Spleen (tissue), 11 donors: ENCODE measurements around the gene TMC7. TPM values are rescaled to one million over a fixed set of nuclear protein-coding genes. Genes with fewer than 3 reads are reported as not detected.

ENCODE experiments used
- DNase-seq: peaks from one replicate; pipeline ENCODE4 v3.0.0-alpha.2; 2020
- H3K27ac ChIP-seq, 8 donors: fragments of 200-600 bp; sonication (generic) in 7 of 8; 1 replicate in 4 of 8; 2 replicates in 4 of 8; pipeline versions ENCODE4 v1.5.0 to v1.8.0; 2016 to 2021; ENCODE audit warnings: inconsistent platforms in 4 of 8, mild to moderate bottlenecking in 4 of 8, moderate library complexity in 1 of 8
- H3K27me3 ChIP-seq, 7 donors: fragments of 200-600 bp; sonication (generic) in 6 of 7; replicated peaks in 1 of 7; 1 replicate in 4 of 7; 2 replicates in 3 of 7; pipeline versions ENCODE4 v1.5.0 to v1.8.0; 2016 to 2021; ENCODE audit warnings: inconsistent platforms in 3 of 7, mild to moderate bottlenecking in 1 of 7
- H3K36me3 ChIP-seq, 6 donors: fragments of 200-600 bp; sonication (generic) in 5 of 6; 1 replicate in 4 of 6; 2 replicates in 2 of 6; pipeline versions ENCODE4 v1.5.0 to v1.8.0; 2016 to 2021; ENCODE audit warnings: inconsistent platforms in 2 of 6
- H3K4me1 ChIP-seq, 6 donors: fragments of 200-600 bp; sonication (generic) in 5 of 6; 1 replicate in 3 of 6; 2 replicates in 3 of 6; pipeline versions ENCODE4 v1.5.0 to v1.8.0; 2016 to 2021; ENCODE audit warnings: inconsistent platforms in 3 of 6
- H3K4me3 ChIP-seq, 8 donors: fragments of 200-600 bp; sonication (generic) in 7 of 8; 1 replicate in 4 of 8; 2 replicates in 4 of 8; pipeline versions ENCODE4 v1.5.0 to v1.8.0; 2016 to 2021; ENCODE audit warnings: inconsistent platforms in 4 of 8, mild to moderate bottlenecking in 4 of 8, moderate library complexity in 2 of 8
- H3K9me3 ChIP-seq, 8 donors: fragments of 200-600 bp; sonication (generic) in 7 of 8; 1 replicate in 4 of 8; 2 replicates in 4 of 8; pipeline versions ENCODE4 v1.5.0 to v1.8.0; 2016 to 2021; ENCODE audit warnings: inconsistent platforms in 4 of 8
- CTCF ChIP-seq, 11 experiments: fragments of 200-600 bp in 7 of 11; fragments of 450-650 bp in 4 of 11; sonication (generic) in 4 of 11; IDR thresholded peaks in 8 of 11; conservative IDR thresholded peaks in 3 of 11; 1 replicate in 7 of 11; 2 replicates in 4 of 11; pipeline versions ENCODE4 v1.4.0 to v1.8.0; 2016 to 2021; ENCODE audit warnings: antibody characterized with exemption in 11 of 11, inconsistent platforms in 4 of 11, mild to moderate bottlenecking in 1 of 11
- POLR2A ChIP-seq, 3 donors: fragments of 450-650 bp; IDR thresholded peaks; one replicate each; pipeline ENCODE4 v1.5.1; 2017; ENCODE audit warnings: antibody characterized with exemption in 3 of 3, mild to moderate bottlenecking in 1 of 3
- POLR2AphosphoS5 ChIP-seq, 3 donors: sonication (generic); formaldehyde crosslinking; IDR thresholded peaks; one replicate each; pipeline ENCODE4 v1.5.1; 2017; ENCODE audit warnings: antibody characterized with exemption in 3 of 3
- WGBS, 5 donors: extraction: QIAGEN DNeasy Blood & Tissue Kit in 3 of 5; methylation state at CpG; one replicate each; pipeline versions ENCODE4 v1.1.5 to v1.1.7; 2013 to 2018; 5-methylcytosine and 5-hydroxymethylcytosine counted together
- intact Hi-C: fragments of 100-400 bp; cut with DNase I; formaldehyde crosslinking; loops from one replicate; pipeline ENCODE4 v1.15.0; 2023; ENCODE audit warnings: low total_unique reads
- polyA plus RNA-seq, 3 donors: library from polyadenylated mRNA; stranded (reverse); fragments of 200-250 nt; gene quantifications; one replicate each; pipeline ENCODE4 v1.2.1, GENCODE V29; 2013
- total RNA-seq, 7 donors: library from RNA; depleted of rRNA in 3 of 7; stranded (reverse); fragments of >200 nt in 3 of 7; fragmentation: NEBNext Ultra II Directional in 4 of 7; extraction: Animal tissue kit (Norgen Biotek cat#: 25700) in 4 of 7; gene quantifications; one replicate each; pipeline versions ENCODE4 v1.1.0 to v1.2.1, GENCODE V29; 2016 to 2021
- donor health status: healthy with polysubstance abuse.
- donor health status: DM: no; HTN: no; CAD: no; lungs with moderate emphysema.
- donor health status: DM: no; HTN: no; CAD: no.
- donor health status: Bipolar disorder and iron deficiency.
- donor health status: healthy.
- donor health status: DM: no; HTN: no; CAD: no.
- donor health status: DM: yes; HTN: yes; CAD: no.

TMC7 gene
- total and polyA plus RNA-seq, 10 donors, result 0.15 to 0.60 (median 0.37) TPM

GRCh38 chr16:19014461-19014860 lies 30.7 kb downstream of the TMC7 start:
- Histone ChIP-seq H3K27ac (no peak overlapping the region), H3K27me3 (no peaks in the 10 kb centered on the region), H3K9me3 (peaks cover 0 to 12% (median 9%) of the 10 kb centered on the region in 8 donors), H3K4me3 (no peak overlapping the region), H3K36me3 (no peaks in the 10 kb centered on the region), H3K4me1 (no peaks in the 10 kb centered on the region)
- 44 to 62% (median 53%) methylated on average over 7 of the region's 7 CpGs for WGBS, 5 donors
- DNase-seq, result no peak
- intact Hi-C loops, result no loop called here
- TF ChIP-seq CTCF (IDR thresholded peaks at IDR 0.05 in 8 of 11, conservative IDR thresholded peaks at IDR 0.05 in 3 of 11) (no peak), POLR2AphosphoS5 (IDR thresholded peaks at IDR 0.05) (no peak), POLR2A (IDR thresholded peaks at IDR 0.05) (no peak)

- H3K4me1 ChIP-seq, result no peaks in the 10 kb centered on the region
- no peak for TF ChIP-seq POLR2A (IDR thresholded peaks at IDR 0.05)
- TF ChIP-seq CTCF (IDR thresholded peaks at IDR 0.05 in 8 of 11, conservative IDR thresholded peaks at IDR 0.05 in 3 of 11), result no peak
- no peak for TF ChIP-seq POLR2AphosphoS5 (IDR thresholded peaks at IDR 0.05)
- H3K9me3 ChIP-seq, result no peaks in the 10 kb centered on the region
- H3K36me3 ChIP-seq, result no peaks in the 10 kb centered on the region
- intact Hi-C loops, result no loop called here
- no peak overlapping the region for H3K27ac ChIP-seq
- no peak for DNase-seq
- no peaks in the 10 kb centered on the region for H3K27me3 ChIP-seq
- no peak overlapping the region for H3K4me3 ChIP-seq
Observed at GRCh38 chr16:19017179-19017578, 33.4 kb downstream of the TMC7 start.

GRCh38 chr16:19020689-19021088 lies 37.0 kb downstream of the TMC7 start:
- no peak overlapping the region for H3K27ac ChIP-seq
- H3K36me3 ChIP-seq, result no peaks in the 10 kb centered on the region
- no peak for DNase-seq
- intact Hi-C loops, result no loop called here
- no peaks in the 10 kb centered on the region for H3K27me3 ChIP-seq
- WGBS, 5 donors, result 86 to 94% (median 89%) methylated on average over 4 of the region's 4 CpGs
- H3K4me1 ChIP-seq, result no peaks in the 10 kb centered on the region
- TF ChIP-seq CTCF (IDR thresholded peaks at IDR 0.05 in 8 of 11, conservative IDR thresholded peaks at IDR 0.05 in 3 of 11) (no peak), POLR2A (IDR thresholded peaks at IDR 0.05) (no peak), POLR2AphosphoS5 (IDR thresholded peaks at IDR 0.05) (no peak)
- H3K4me3 ChIP-seq, result no peak overlapping the region
- H3K9me3 ChIP-seq, result no peaks in the 10 kb centered on the region

- WGBS, 5 donors, result 86 to 92% (median 87%) methylated on average over 4 of the region's 4 CpGs
- intact Hi-C loops, result no loop called here
Observed at GRCh38 chr16:19021747-19022146, 38.0 kb downstream of the TMC7 start.

More at GRCh38 chr16:19021747-19022146, 38.0 kb downstream of the TMC7 start:
- no peak for DNase-seq
- no peaks in the 10 kb centered on the region for H3K27me3 ChIP-seq
- H3K27ac ChIP-seq, result no peak overlapping the region
- H3K36me3 ChIP-seq, result no peaks in the 10 kb centered on the region
- no peak for TF ChIP-seq POLR2A (IDR thresholded peaks at IDR 0.05)
- TF ChIP-seq CTCF (IDR thresholded peaks at IDR 0.05 in 8 of 11, conservative IDR thresholded peaks at IDR 0.05 in 3 of 11), result no peak
- TF ChIP-seq POLR2AphosphoS5 (IDR thresholded peaks at IDR 0.05), result no peak
- no peaks in the 10 kb centered on the region for H3K4me1 ChIP-seq
- H3K4me3 ChIP-seq, result no peak overlapping the region
- H3K9me3 ChIP-seq, result no peaks in the 10 kb centered on the region
